SU-DHL-6 (cell line): Measurements from ENCODE around the gene KIRREL2.

Experiments
- H2AFZ ChIP-seq: fragments of 200-600 bp; sonication (generic); 2 replicates; pipeline ENCODE4 v1.6.1; 2014; ENCODE audit warnings: low read depth, mild to moderate bottlenecking, moderate library complexity, mixed read lengths, antibody characterized with exemption, low read length; ENCODE audit not compliant: severe bottlenecking
- H3F3A ChIP-seq: fragments of 200-600 bp; shearing (Covaris generic); 2 replicates; pipeline ENCODE4 v1.6.0; 2016; ENCODE audit warnings: antibody characterized with exemption, mild to moderate bottlenecking; ENCODE audit not compliant: insufficient read depth
- H3K27ac ChIP-seq: fragments of 200-600 bp; sonication (generic); 2 replicates; pipeline ENCODE4 v1.5.1; 2016; ENCODE audit warnings: low read depth, mild to moderate bottlenecking, low read length, moderate library complexity, mixed read lengths
- H3K27me3 ChIP-seq: fragments of 200-600 bp; sonication (generic), shearing (Covaris generic); 2 replicates; pipeline ENCODE4 v1.6.0; 2014; ENCODE audit warnings: mild to moderate bottlenecking, low read length
- H3K36me3 ChIP-seq: fragments of 200-600 bp; sonication (generic); 2 replicates; pipeline ENCODE4 v1.6.1; 2014; ENCODE audit warnings: mild to moderate bottlenecking, low read length, mixed read lengths
- H3K4me2 ChIP-seq: fragments of 300-600, 200-600 bp; shearing (Covaris generic), sonication (generic); 2 replicates; pipeline ENCODE4 v1.6.0; 2014; ENCODE audit warnings: low read length, low read depth, mild to moderate bottlenecking; ENCODE audit not compliant: poor library complexity, severe bottlenecking
- H3K4me3 ChIP-seq: fragments of 200-600 bp; sonication (generic); 2 replicates; pipeline ENCODE4 v1.5.1; 2014; ENCODE audit warnings: antibody characterized with exemption, low read length, mild to moderate bottlenecking, mixed read lengths; ENCODE audit not compliant: insufficient read depth, poor library complexity, severe bottlenecking
- H3K79me2 ChIP-seq: fragments of 200-600 bp; sonication (generic); 2 replicates; pipeline ENCODE4 v1.6.1; 2014; ENCODE audit warnings: mild to moderate bottlenecking, low read length, moderate library complexity; ENCODE audit not compliant: insufficient read depth
- H3K9ac ChIP-seq: fragments of 200-600 bp; sonication (generic); 2 replicates; pipeline ENCODE4 v1.7.0; 2014; ENCODE audit warnings: mild to moderate bottlenecking, low read length
- H3K9me2 ChIP-seq: fragments of 200-600 bp; sonication (generic); replicated peaks from 2 replicates; pipeline ENCODE4 v1.6.1; 2014; ENCODE audit warnings: low read length; ENCODE audit not compliant: insufficient read depth
- H3K9me3 ChIP-seq: fragments of 200-600 bp; sonication (generic); 2 replicates; pipeline ENCODE4 v1.6.1; 2014; ENCODE audit warnings: low read length, mixed read lengths; ENCODE audit not compliant: insufficient read depth
- H4K20me1 ChIP-seq: fragments of 200-600 bp; sonication (generic); 2 replicates; pipeline ENCODE4 v1.6.1; 2014; ENCODE audit warnings: low read depth, mild to moderate bottlenecking, antibody characterized with exemption, low read length, moderate library complexity, mixed read lengths
- CTCF ChIP-seq: fragments of 200-600 bp; sonication (generic); IDR thresholded peaks from one replicate; pipeline ENCODE4 v1.5.1; 2017; ENCODE audit warnings: antibody characterized with exemption, mild to moderate bottlenecking, low read length, moderate library complexity; ENCODE audit not compliant: insufficient read depth, poor library complexity, severe bottlenecking
- EZH2phosphoT487 ChIP-seq: fragments of 200-600 bp; sonication (generic), shearing (Covaris generic); conservative IDR thresholded peaks from 2 replicates; pipeline ENCODE4 v1.6.1; 2018; ENCODE audit warnings: mild to moderate bottlenecking, antibody characterized with exemption, low read length, moderate library complexity, mixed read lengths

Gene KIRREL2

GRCh38 chr19:35848486-35848885, 8.2 kb upstream of the KIRREL2 start:
- Histone ChIP-seq H3K79me2 (no peaks in the 10 kb centered on the region), H2AFZ (no peak overlapping the region), H4K20me1 (no peaks in the 10 kb centered on the region), H3K9me3 (no peaks in the 10 kb centered on the region), H3K4me3 (no peak overlapping the region), H3K36me3 (no peaks in the 10 kb centered on the region), H3K27me3 (no peaks in the 10 kb centered on the region), H3F3A (no peaks in the 10 kb centered on the region), H3K9ac (no peak overlapping the region), H3K4me2 (no peak overlapping the region), H3K27ac (no peak overlapping the region), H3K9me2 (no peaks in the 10 kb centered on the region)
- no peak for TF ChIP-seq EZH2phosphoT487
- TF ChIP-seq CTCF, result no peak

- H3K9me3 ChIP-seq, result no peaks in the 10 kb centered on the region
- H2AFZ ChIP-seq, result no peak overlapping the region
- no peak overlapping the region for H3K9ac ChIP-seq
- H3K27me3 ChIP-seq, result no peaks in the 10 kb centered on the region
- no peaks in the 10 kb centered on the region for H3K9me2 ChIP-seq
- H3K4me3 ChIP-seq, result no peak overlapping the region
- H4K20me1 ChIP-seq, result no peaks in the 10 kb centered on the region
- no peaks in the 10 kb centered on the region for H3K36me3 ChIP-seq
- H3K27ac ChIP-seq, result no peak overlapping the region
- no peak overlapping the region for H3K4me2 ChIP-seq
- H3F3A ChIP-seq, result no peaks in the 10 kb centered on the region
- TF ChIP-seq EZH2phosphoT487 (no peak), CTCF (no peak)
- H3K79me2 ChIP-seq, result no peaks in the 10 kb centered on the region
Observed at GRCh38 chr19:35848919-35849505, 7.7 kb upstream of the KIRREL2 start.

GRCh38 chr19:35851213-35852028, 5.3 kb upstream of the KIRREL2 start:
- Histone ChIP-seq H3K79me2 (no peaks in the 10 kb centered on the region), H3K9ac (no peak overlapping the region), H3K9me2 (no peaks in the 10 kb centered on the region), H3K27ac (no peak overlapping the region), H3K4me2 (no peak overlapping the region), H2AFZ (no peak overlapping the region), H3F3A (no peaks in the 10 kb centered on the region), H3K4me3 (no peak overlapping the region), H3K27me3 (no peaks in the 10 kb centered on the region), H3K36me3 (no peaks in the 10 kb centered on the region), H3K9me3 (no peaks in the 10 kb centered on the region), H4K20me1 (no peaks in the 10 kb centered on the region)
- no peak for TF ChIP-seq CTCF
- TF ChIP-seq EZH2phosphoT487, result no peak
